Skeletal muscle satellite cell (primary cell): Measurements from ENCODE around the gene NOL4L.
"Not testable (repeated sequence)": the region's sequence is repeated elsewhere in the genome, so short reads cannot be mapped to it uniquely, and the experiment has no call there.

Source experiments
- H3K27me3 ChIP-seq: 2 replicates; pipeline ENCODE4 v1.7.0; 2013; ENCODE audit warnings: low read length; ENCODE audit not compliant: control insufficient read depth, insufficient read depth
- H3K36me3 ChIP-seq: 2 replicates; pipeline ENCODE4 v1.7.0; 2013; ENCODE audit warnings: mild to moderate bottlenecking, control low read depth, low read length; ENCODE audit not compliant: insufficient read depth
- H3K4me1 ChIP-seq: 2 replicates; pipeline ENCODE4 v1.7.0; 2013; ENCODE audit warnings: low read length; ENCODE audit not compliant: control insufficient read depth, insufficient read depth
- H3K4me2 ChIP-seq: 2 replicates; pipeline ENCODE4 v1.7.0; 2013; ENCODE audit warnings: mild to moderate bottlenecking, low read length
- H3K4me3 ChIP-seq: 2 replicates; pipeline ENCODE4 v1.7.0; 2013; ENCODE audit warnings: low read length
- H3K9ac ChIP-seq: 2 replicates; pipeline ENCODE4 v1.7.0; 2013; ENCODE audit warnings: mild to moderate bottlenecking, low read depth, low read length, moderate library complexity
- H3K9me3 ChIP-seq: replicated peaks from 2 replicates; pipeline ENCODE4 v1.7.0; 2013; ENCODE audit warnings: mild to moderate bottlenecking, control low read depth, low read length

NOL4L gene

DNA sequence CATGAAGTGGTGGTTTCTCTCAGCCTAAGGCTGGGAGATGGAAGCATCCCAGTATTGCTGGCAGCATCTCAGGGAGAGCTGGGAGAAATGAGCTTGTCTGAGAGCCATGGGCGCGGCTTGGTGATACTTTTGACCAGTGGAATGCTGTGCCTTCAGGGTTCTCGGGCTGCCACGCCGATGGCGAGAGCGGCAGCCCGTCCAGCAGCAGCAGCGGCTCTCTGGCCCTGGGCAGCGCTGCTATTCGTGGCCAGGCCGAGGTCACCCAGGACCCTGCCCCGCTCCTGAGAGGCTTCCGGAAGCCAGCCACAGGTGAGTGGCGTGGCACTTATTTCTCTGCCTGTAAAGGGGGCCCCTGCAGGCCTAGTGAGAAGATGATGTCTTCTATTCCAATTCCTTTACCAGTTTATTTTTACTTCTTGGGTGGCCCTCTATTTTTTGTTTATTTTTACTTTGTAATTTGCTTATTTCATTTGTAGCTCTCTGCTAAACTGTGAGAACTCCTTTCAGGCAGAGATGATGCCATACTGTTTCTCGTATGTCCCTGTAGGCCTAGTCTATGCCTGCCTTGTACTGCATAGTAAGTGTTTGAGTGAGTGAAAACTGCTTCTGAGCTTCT is 155.3 kb downstream of the NOL4L start:
- Histone ChIP-seq H3K4me1 (no peaks in the 10 kb centered on the region), H3K36me3 (peaks cover 74% of the 10 kb centered on the region), H3K4me3 (no peak overlapping the region), H3K27me3 (no peaks in the 10 kb centered on the region), H3K9ac (no peak overlapping the region), H3K9me3 (no peaks in the 10 kb centered on the region), H3K4me2 (no peak overlapping the region)

DNA sequence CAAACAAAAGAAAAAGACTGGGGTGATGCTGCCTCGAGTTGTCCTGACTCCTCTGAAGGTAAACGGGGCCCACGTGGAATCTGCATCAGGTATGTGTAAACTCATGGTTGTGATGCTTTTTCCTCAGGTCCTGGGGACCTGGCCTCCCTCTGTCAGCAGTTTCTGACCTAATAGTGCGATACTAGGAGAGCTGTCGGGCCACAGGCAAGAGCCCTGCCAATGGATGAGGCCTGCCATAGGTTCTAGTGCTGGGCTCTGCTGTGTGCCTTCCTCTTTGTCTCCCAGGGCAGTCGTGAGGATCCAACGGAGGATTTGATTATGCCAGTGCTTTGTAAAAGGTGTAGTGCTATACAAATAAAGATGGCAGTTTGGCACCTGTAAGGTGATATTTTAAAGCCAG is 155.8 kb downstream of the NOL4L start:
- Histone ChIP-seq H3K27me3 (no peaks in the 10 kb centered on the region), H3K36me3 (peaks cover 69% of the 10 kb centered on the region), H3K4me3 (no peak overlapping the region), H3K4me2 (no peak overlapping the region), H3K9me3 (no peaks in the 10 kb centered on the region), H3K9ac (no peak overlapping the region), H3K4me1 (no peaks in the 10 kb centered on the region)

DNA sequence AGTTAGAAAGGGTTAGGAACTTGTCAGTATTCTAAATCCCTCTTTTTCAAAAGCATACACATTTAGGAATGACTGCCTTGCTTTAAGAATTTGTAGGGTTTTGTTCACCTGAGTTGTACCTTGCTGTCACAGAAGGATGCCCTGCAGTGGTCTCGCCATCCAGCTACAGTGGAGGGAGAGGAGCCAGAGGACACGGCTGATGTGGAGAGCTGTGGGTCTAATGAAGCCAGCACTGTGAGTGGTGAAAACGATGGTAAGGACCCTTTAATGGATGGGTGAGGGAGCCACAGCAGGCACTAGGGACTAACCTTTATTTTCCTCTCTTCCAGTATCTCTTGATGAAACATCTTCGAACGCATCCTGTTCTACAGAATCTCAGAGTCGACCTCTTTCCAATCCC is 157.1 kb downstream of the NOL4L start:
- Histone ChIP-seq H3K36me3 (peaks cover 56% of the 10 kb centered on the region), H3K9ac (no peak overlapping the region), H3K4me2 (no peak overlapping the region), H3K9me3 (no peaks in the 10 kb centered on the region), H3K4me3 (no peak overlapping the region), H3K27me3 (no peaks in the 10 kb centered on the region), H3K4me1 (no peaks in the 10 kb centered on the region)

DNA sequence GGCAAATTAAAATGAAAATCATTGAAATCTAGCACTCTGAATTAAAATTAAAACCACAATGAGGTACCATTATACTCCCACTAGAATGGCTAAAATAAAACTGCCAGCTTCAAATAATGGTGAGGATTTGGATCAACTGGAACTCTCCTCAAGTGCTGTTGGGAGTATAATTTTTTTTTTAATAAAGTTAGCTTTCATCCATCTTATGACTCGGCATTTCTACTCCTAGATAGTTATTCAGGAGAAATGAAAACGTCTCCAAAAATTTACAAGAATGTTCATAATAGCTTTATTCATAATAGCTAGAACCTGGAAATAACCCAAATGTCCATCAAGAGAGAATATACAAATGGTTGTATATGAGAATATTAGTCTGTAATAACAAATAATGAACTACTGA is 163.8 kb downstream of the NOL4L start:
- H3K9me3 ChIP-seq, result no peaks in the 10 kb centered on the region
- H3K9ac ChIP-seq, result no peak overlapping the region
- H3K27me3 ChIP-seq, result no peaks in the 10 kb centered on the region
- H3K4me1 ChIP-seq, result no peaks in the 10 kb centered on the region
- H3K36me3 ChIP-seq, result no peaks in the 10 kb centered on the region
- H3K4me3 ChIP-seq, result no peak overlapping the region
- no peak overlapping the region for H3K4me2 ChIP-seq

DNA sequence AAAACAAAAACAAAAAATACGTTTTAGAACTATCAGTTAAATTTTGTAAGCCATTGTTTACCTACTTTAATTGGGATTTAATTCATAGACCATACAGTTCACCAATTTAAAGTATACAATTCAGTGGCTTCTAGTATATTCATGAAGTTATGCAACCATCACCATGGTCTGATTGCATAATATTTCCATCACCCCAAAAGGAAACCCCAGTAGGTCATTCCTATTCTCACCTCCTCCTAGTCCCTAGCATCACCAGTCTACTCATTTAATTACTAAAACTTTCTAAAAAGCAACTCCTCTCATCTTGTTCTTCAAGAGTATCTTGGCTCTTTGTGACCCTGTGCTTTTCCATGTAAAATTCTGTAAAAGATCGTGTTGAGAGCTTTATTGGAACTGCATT is 166.8 kb downstream of the NOL4L start:
- Histone ChIP-seq H3K9ac (no peak overlapping the region), H3K27me3 (no peaks in the 10 kb centered on the region), H3K4me2 (no peak overlapping the region), H3K4me1 (no peaks in the 10 kb centered on the region), H3K4me3 (no peak overlapping the region), H3K36me3 (no peaks in the 10 kb centered on the region), H3K9me3 (no peaks in the 10 kb centered on the region)

DNA sequence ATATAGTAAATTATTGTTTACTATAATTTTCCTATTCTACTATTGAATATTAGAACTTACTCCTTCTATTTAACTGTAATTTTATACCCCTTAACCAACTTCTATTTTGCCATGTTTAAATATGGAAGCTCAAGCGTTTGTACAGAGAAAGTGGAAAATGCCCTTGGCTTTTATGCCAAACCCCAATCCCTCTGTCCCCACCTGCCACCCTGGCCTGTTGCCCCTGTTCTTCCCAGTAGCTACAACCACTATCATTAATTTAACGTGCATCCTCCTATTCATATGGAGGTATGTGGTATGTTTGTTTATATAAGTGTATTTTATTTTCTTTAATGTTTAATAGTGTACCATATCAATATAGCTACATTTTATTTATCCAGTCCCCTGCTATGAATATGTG is 168.9 kb downstream of the NOL4L start:
- H3K4me2 ChIP-seq, result no peak overlapping the region

DNA sequence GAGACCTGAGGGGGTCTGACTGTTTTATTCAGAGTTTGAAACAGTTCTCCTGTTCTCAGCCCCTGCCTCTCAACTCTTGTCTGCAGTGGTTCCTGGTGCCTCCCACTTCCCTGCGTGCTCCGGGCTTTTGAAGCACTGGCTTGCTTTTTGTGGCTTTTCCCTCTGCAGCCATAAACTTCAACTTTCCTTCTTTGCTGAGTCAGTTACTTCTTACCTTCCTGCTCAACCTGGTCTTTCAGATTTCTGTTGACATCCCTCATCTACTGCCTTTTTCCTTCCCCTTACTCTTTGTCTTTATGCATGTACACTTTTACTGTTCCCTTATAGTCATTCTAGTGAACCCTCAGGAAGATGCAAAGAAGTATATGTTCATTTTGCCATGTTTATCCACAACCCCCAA is 169.6 kb downstream of the NOL4L start:
- H3K36me3 ChIP-seq, result no peaks in the 10 kb centered on the region
- no peaks in the 10 kb centered on the region for H3K9me3 ChIP-seq
- no peaks in the 10 kb centered on the region for H3K27me3 ChIP-seq
- no peak overlapping the region for H3K4me2 ChIP-seq
- H3K4me3 ChIP-seq, result no peak overlapping the region
- H3K9ac ChIP-seq, result no peak overlapping the region
- no peaks in the 10 kb centered on the region for H3K4me1 ChIP-seq

More for the DNA sequence above, 168.9 kb downstream of the NOL4L start:
- Histone ChIP-seq H3K27me3 (no peaks in the 10 kb centered on the region), H3K4me1 (no peaks in the 10 kb centered on the region), H3K4me3 (no peak overlapping the region), H3K9ac (no peak overlapping the region), H3K9me3 (no peaks in the 10 kb centered on the region), H3K36me3 (no peaks in the 10 kb centered on the region)

DNA sequence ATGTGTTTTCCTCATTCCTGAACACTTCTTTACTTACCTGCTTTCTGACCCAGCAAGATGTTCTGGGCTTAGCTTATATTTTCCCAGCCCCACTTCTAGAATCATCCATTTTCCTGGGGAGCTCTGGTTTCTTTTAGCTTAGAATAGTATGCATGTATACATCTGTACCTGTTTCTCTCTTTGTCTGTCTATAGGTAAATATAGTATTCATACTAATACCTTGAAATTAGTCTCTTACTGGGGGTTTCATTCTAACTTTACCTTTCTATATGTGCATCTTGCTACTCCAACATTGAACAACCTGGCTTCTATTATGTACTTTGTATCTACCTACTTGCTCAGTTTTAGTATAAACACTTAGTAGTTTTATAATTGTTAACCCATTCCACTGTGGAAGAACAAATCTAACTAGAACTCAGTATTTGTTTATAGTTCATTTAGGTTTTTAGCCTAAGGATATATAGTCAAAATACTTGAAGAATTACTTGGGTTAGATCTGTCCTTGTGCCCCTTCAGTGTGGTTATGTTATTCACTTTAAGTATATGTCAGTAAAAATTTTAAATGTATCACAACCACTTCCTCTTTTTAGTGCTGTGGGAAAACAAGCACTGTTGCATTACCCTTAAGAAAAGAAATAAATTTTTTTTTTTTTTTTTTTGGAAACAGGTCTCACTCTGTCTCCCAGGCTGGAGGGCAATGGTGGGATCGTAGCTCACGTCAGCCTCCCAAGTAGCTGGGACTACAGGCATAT is 173.0 kb downstream of the NOL4L start:
- Histone ChIP-seq H3K27me3 (no peaks in the 10 kb centered on the region), H3K36me3 (peaks cover 10% of the 10 kb centered on the region), H3K9ac (no peak overlapping the region), H3K4me3 (no peak overlapping the region), H3K9me3 (no peaks in the 10 kb centered on the region), H3K4me1 (no peaks in the 10 kb centered on the region), H3K4me2 (no peak overlapping the region)

DNA sequence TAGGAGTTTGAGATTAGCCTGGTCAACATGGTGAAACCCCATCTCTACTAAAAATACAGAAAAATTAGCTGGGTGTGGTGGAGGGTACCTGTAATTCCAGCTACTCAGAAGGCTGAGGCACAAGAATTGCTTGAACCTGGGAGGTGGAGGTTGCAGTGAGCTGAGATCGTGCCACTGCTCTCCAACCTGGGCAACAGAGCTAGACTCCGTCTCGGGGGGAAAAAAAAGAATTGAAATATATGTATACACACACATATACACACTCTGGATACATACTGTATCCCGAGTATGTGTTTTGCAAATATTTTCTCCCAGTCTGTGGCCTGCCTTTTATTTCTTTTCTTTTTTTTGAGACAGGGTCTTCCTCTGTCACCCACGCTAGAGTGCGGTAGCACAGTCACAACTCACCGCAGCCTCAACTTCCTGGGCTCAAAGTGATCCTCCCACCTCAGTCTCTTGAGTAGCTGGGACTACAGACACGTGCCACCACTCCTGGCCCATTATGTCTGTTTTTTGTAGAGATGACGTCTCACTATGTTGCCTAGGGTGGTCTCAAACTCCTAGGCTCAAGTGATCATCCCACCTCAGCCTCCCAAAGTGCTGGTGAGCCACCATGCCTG is 177.9 kb downstream of the NOL4L start:
- H3K4me3 ChIP-seq, H3K4me1 ChIP-seq, H3K9ac ChIP-seq, H3K9me3 ChIP-seq, H3K4me2 ChIP-seq, H3K27me3 ChIP-seq: not testable (repeated sequence)
- H3K36me3 ChIP-seq, result peaks cover 17% of the 10 kb centered on the region

DNA sequence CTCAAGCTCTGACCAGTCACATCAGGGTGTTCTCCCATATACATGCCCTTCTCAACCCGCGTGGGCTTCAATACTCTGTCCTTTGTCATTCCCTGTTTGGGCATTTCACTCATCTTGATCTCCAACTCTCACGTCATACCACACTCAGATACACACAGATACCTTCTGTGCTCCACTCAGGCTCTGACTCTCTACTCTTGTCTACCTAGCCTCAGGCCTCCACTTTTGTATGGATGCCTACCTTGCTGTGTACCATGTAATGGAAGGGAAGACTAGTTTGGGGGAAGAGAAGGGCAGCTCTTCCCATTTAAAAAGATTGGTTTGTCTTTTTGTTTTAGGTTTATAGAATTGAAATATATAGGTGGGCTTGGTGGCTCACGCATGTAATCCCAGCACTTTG is 178.4 kb downstream of the NOL4L start:
- Histone ChIP-seq H3K36me3 (peaks cover 22% of the 10 kb centered on the region), H3K4me1 (no peaks in the 10 kb centered on the region), H3K4me3 (no peak overlapping the region)

DNA sequence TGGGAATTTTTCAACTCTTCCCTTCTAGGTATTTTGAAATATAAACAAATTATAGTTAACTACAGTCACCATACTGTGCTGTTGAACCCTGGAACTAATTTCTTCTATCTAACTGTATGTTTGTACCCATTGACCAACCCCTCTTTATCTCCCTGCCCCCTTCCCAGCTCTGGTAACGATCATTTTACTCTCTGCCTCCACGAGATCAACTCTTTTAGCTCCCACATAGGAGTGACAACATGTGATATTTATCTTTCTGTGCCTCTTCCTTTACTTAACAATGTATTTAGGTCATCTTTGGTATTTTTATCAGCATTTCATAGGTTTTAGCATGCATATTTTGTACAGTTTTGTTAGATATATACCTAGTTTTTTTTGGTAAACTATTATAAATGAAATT is 181.1 kb downstream of the NOL4L start:
- no peak overlapping the region for H3K9ac ChIP-seq
- peaks cover 22% of the 10 kb centered on the region for H3K36me3 ChIP-seq
- H3K9me3 ChIP-seq, result no peaks in the 10 kb centered on the region
- no peaks in the 10 kb centered on the region for H3K27me3 ChIP-seq
- no peak overlapping the region for H3K4me2 ChIP-seq
- H3K4me3 ChIP-seq, result no peak overlapping the region
- no peaks in the 10 kb centered on the region for H3K4me1 ChIP-seq

More for the DNA sequence above, 178.4 kb downstream of the NOL4L start:
- Histone ChIP-seq H3K9me3 (no peaks in the 10 kb centered on the region), H3K27me3 (no peaks in the 10 kb centered on the region), H3K9ac (no peak overlapping the region), H3K4me2 (no peak overlapping the region)

DNA sequence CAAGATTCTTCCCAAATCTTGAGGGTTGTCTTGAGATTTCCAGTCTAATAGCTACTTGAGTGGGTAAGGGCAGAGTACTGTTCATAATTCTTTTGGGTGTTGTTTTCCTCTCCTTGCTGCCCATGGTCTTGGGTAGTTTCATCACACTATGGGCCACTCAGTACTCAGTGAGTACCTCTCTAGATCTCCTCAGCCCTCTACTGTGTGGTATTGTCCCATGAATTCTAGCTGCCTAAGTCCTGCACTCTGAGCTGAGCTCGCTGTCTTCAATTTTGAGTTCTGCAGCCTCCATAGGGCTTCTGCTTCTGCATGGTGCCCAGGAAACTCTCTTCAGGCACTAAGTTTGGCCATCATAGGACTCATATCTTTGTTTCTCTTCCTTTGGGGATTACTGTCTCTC is 184.7 kb downstream of the NOL4L start:
- peaks cover 11% of the 10 kb centered on the region for H3K36me3 ChIP-seq
- H3K9ac ChIP-seq, result no peak overlapping the region
- H3K27me3 ChIP-seq, result no peaks in the 10 kb centered on the region
- no peak overlapping the region for H3K4me3 ChIP-seq
- no peaks in the 10 kb centered on the region for H3K4me1 ChIP-seq
- no peak overlapping the region for H3K4me2 ChIP-seq
- no peaks in the 10 kb centered on the region for H3K9me3 ChIP-seq
